Mucosa of stomach (tissue), 1 donor: ENCODE data around the gene SEMA5A.
"Not testable (repeated sequence)": the region's sequence is repeated elsewhere in the genome, so short reads cannot be mapped to it uniquely, and the experiment has no call there.

Experiments
- H3K27me3 ChIP-seq: one replicate; pipeline ENCODE4 v1.7.0; 2013; ENCODE audit warnings: mild to moderate bottlenecking, low read length; ENCODE audit not compliant: control insufficient read depth, insufficient read depth
- H3K36me3 ChIP-seq: one replicate; pipeline ENCODE4 v1.7.0; 2013; ENCODE audit warnings: low read length; ENCODE audit not compliant: control insufficient read depth, insufficient read depth
- H3K4me1 ChIP-seq: one replicate; pipeline ENCODE4 v1.7.0; 2013; ENCODE audit warnings: mild to moderate bottlenecking, low read length; ENCODE audit not compliant: control insufficient read depth, insufficient read depth
- H3K4me3 ChIP-seq: one replicate; pipeline ENCODE4 v1.7.0; 2013; ENCODE audit warnings: low read length
- H3K9ac ChIP-seq: one replicate; pipeline ENCODE4 v1.7.0; 2013; ENCODE audit warnings: mild to moderate bottlenecking, low read length, moderate library complexity
- H3K9me3 ChIP-seq: one replicate; pipeline ENCODE4 v1.7.0; 2013; ENCODE audit warnings: mild to moderate bottlenecking, low read length, moderate library complexity; ENCODE audit not compliant: control insufficient read depth
- donor health status: Pancreatic carcinoma.

SEMA5A gene

DNA sequence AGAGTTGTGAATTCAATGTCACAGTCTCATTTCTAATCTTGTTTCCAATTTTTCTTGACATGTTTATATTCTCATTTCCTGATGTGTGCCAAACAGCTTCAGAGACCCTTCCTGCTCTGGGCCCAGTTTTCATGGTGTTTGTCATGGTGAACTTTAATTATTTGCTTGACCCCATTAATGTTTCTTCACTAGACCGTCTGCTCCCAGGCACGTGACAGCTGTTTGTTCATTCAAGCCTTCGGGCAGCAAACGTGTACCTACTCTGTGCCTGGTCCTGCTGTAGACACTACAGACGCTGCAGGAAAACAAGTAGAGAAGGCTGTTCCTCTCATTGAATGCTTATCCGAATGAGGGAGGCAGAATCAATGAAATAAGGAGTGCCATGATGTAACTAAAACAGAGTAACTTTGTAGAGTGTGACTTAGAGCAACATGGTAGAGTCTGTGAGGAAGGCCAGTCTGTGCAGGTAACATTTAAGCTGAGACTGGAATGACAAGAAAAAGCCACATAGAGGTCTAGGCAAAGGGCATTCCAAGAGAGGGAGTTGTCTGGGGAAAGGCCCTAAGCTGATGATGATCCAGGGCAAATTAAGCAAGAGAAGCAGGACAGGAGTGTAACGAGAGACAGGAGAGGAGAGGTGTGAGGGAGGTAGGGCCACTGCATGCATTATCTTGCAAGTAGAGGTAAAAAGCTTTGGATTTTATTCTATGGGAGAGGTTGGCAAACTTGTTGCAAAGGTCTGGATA lies 191.4 kb downstream of the SEMA5A start:
- Histone ChIP-seq H3K4me1 (no peaks in the 10 kb centered on the region), H3K9ac (no peak overlapping the region), H3K9me3 (no peaks in the 10 kb centered on the region), H3K4me3 (no peak overlapping the region), H3K36me3 (no peaks in the 10 kb centered on the region), H3K27me3 (no peaks in the 10 kb centered on the region)

GRCh38 chr5:9353048-9353447 lies 192.8 kb downstream of the SEMA5A start:
- not testable (repeated sequence) for H3K36me3 ChIP-seq, H3K9ac ChIP-seq, H3K4me3 ChIP-seq, H3K27me3 ChIP-seq, H3K4me1 ChIP-seq, H3K9me3 ChIP-seq

DNA sequence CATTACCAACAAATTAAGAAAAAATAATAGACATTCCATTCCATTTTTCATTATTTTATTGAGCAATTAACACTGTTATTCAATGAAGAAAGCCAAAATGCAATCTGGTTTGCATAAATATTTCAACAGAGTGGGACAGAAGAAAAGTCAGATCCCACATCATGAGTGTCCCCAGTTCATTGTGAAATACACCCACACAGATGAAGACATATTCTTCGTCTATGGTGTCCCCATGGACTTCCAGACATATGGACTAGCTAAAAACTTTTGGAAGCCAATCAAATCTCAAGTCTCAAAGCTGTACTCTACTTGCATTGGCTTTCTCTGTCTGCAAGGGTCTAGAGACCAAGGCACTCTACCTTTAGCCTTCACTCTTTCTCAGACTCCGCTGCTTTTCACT lies 194.3 kb downstream of the SEMA5A start:
- Histone ChIP-seq H3K4me3 (no peak overlapping the region), H3K36me3 (no peaks in the 10 kb centered on the region), H3K9ac (no peak overlapping the region), H3K4me1 (no peaks in the 10 kb centered on the region), H3K27me3 (no peaks in the 10 kb centered on the region), H3K9me3 (no peaks in the 10 kb centered on the region)

GRCh38 chr5:9350301-9350797 lies 195.5 kb downstream of the SEMA5A start:
- Histone ChIP-seq H3K4me3 (no peak overlapping the region), H3K4me1 (no peaks in the 10 kb centered on the region), H3K36me3 (no peaks in the 10 kb centered on the region), H3K9me3 (no peaks in the 10 kb centered on the region), H3K27me3 (no peaks in the 10 kb centered on the region), H3K9ac (no peak overlapping the region)

DNA sequence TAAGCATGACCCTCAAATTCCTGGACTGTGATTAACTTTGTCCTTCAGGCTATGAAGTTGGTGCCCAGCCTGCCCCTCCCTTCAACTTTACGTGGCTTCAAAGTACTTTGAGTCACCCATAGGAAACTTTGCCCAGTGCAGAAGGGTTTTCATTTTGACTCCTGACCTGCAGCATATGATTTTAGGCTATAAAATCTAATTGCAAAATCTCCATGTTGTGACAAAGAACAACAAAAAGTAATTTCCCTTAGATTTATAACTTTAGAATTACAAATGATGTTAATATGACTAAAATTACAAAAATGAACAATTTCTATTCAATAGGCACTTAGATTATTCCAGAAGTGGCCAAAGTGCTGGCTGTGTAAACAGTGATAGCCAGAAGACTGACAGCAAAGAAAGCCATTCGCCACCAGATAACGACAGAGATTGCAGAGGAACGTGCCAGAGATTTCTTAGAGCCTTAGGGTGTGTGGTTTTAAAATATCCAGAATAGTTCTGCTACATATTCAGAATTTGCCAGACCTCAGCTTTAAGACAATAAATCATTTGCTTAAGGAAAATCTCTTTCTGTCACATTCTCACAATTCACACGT lies 197.4 kb downstream of the SEMA5A start:
- Histone ChIP-seq H3K27me3 (no peaks in the 10 kb centered on the region), H3K9ac (no peak overlapping the region), H3K4me1 (no peaks in the 10 kb centered on the region), H3K9me3 (no peaks in the 10 kb centered on the region), H3K36me3 (no peaks in the 10 kb centered on the region), H3K4me3 (no peak overlapping the region)

DNA sequence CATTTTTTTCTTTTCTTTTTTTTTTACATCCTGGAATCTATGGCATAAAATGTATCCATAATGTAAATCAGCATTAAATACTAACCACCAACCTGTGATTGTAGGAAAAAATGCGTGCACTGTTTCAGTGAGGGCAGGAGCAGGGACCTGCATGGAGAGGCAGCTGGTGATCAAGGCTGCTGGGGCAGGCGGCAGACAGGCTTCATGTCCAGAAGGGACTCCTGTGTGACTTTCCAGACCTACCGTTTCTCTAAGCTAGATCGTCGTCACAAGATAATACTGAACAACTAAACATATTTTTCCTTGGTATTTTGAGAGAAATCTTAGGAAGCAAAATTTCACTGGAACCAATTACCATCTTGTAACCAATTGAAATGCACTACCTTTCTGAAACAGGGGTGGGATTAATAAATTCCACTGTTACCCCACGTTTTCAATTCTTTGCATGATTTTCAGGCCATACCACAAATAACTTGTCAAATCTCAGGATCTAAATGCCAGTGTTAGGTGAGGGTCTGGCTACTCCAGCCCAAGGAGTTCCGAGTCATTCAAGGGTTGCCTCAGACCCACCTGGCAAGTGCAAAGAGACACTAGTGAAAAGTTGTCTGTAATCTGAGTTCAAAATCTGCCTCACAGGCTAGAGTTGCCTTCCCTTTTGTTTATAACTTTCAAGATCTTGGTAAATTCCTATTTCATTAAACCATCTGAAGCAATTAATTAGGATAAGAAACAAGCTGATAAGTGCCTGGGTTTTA lies 198.2 kb downstream of the SEMA5A start:
- no peak overlapping the region for H3K9ac ChIP-seq
- H3K36me3 ChIP-seq = no peaks in the 10 kb centered on the region
- no peaks in the 10 kb centered on the region for H3K9me3 ChIP-seq
- H3K27me3 ChIP-seq = no peaks in the 10 kb centered on the region
- no peaks in the 10 kb centered on the region for H3K4me1 ChIP-seq
- H3K4me3 ChIP-seq = no peak overlapping the region

DNA sequence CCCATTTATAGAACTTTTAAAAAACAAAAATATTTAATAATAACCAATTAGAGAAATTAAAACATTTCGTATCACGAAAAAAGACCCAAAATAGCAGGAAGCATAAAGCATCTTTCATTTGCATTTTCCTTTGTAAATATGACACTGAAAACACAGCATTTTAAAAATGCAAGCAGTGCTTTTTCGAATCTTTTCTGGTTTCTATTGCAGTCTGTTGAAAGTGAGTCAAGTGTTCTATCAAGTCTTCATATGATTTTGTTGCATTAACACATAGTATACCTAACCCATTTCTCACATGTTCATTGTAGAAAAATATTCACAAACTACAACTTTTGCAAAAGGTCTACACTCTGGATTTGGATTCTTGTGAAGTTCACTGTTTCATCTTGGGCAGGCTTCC lies 198.8 kb downstream of the SEMA5A start:
- Histone ChIP-seq H3K27me3 (no peaks in the 10 kb centered on the region), H3K4me1 (no peaks in the 10 kb centered on the region), H3K36me3 (no peaks in the 10 kb centered on the region), H3K9me3 (no peaks in the 10 kb centered on the region), H3K4me3 (no peak overlapping the region), H3K9ac (no peak overlapping the region)

DNA sequence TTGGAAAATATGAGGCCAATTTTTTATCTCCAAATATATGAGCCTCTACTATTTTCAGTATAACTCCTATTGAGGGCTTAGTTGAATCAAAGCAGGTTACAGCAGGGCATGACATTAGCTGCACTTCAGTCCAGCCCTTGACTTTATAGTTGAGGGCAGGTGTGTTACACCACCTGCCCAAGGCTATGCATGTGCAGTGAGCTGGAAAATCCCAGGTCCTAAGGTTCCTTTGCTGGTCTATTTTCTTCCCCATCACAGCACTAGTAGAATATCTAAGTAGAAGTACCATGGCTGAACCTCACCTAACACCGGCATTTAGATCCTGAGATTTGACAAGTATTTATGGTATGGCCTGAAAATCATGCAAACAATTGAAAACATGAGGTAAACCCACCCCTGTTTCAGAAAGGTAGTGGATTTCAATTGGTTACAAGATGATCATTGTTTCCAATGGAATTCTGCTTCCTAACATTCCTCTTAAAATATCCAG lies 201.1 kb downstream of the SEMA5A start:
- no peaks in the 10 kb centered on the region for H3K27me3 ChIP-seq
- no peaks in the 10 kb centered on the region for H3K36me3 ChIP-seq
- no peak overlapping the region for H3K9ac ChIP-seq
- H3K9me3 ChIP-seq = no peaks in the 10 kb centered on the region
- H3K4me1 ChIP-seq = no peaks in the 10 kb centered on the region
- no peak overlapping the region for H3K4me3 ChIP-seq

DNA sequence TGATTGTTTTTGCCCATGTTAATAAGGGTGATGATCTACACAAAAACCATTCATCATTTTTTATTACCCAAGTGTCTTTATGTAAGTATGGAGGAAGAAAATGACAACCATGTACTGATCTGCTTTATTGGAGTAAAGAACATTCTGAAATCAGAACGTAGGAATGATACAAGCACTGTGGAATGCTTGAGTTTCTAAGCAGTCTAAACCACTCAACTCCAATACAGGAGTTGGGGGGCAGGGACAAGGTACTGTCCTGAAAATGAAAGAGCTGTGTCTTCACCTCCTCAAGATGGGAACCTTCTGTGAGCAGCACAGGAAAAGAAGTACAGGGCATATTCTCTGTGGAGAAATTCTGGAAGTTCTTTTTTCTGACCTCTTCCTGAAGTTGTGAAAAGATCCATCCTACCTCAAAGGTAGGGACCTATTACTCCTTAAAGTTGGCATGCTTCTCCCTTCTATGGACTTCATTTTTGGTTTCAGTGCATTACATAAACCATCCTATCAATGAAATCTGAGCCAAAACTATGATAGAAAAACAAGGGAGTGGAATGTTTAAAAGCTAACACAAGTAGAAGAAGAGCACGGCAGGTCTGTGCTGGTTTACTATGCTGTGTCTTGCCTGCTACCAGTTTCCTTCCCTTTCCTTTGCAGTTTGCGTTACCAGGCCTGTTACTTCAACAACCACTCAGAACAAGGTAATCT lies 202.6 kb downstream of the SEMA5A start:
- no peaks in the 10 kb centered on the region for H3K4me1 ChIP-seq

GRCh38 chr5:9342161-9342787 lies 203.6 kb downstream of the SEMA5A start:
- Histone ChIP-seq H3K4me1 (no peaks in the 10 kb centered on the region), H3K9ac (no peak overlapping the region), H3K4me3 (no peak overlapping the region), H3K9me3 (no peaks in the 10 kb centered on the region), H3K27me3 (no peaks in the 10 kb centered on the region), H3K36me3 (no peaks in the 10 kb centered on the region)

More for the DNA sequence above, 202.6 kb downstream of the SEMA5A start:
- Histone ChIP-seq H3K4me3 (no peak overlapping the region), H3K9ac (no peak overlapping the region), H3K36me3 (no peaks in the 10 kb centered on the region), H3K27me3 (no peaks in the 10 kb centered on the region), H3K9me3 (no peaks in the 10 kb centered on the region)

GRCh38 chr5:9340085-9340484 lies 205.8 kb downstream of the SEMA5A start:
- H3K9ac ChIP-seq = no peak overlapping the region
- no peak overlapping the region for H3K4me3 ChIP-seq
- H3K27me3 ChIP-seq = no peaks in the 10 kb centered on the region
- H3K4me1 ChIP-seq = no peaks in the 10 kb centered on the region
- H3K36me3 ChIP-seq = no peaks in the 10 kb centered on the region
- H3K9me3 ChIP-seq = no peaks in the 10 kb centered on the region
